IMR-90 (cell line): ENCODE measurements around the gene SLC9A9. TPM values are rescaled to one million over a fixed set of nuclear protein-coding genes. Genes with fewer than 3 reads are reported as not detected.

ENCODE experiments used
- ATAC-seq: fragments of 200-7000 bp; cut with Tn5 transposase; 2 replicates; pipeline ENCODE4 v1.9.1; 2020; ENCODE audit warnings: low read depth, mild to moderate bottlenecking, moderate library complexity
- BruUV-seq: library from RNA; stranded (reverse); fragments of 400-500 nt; replicated peaks from 2 replicates; lab custom pipeline; 2021; lab: Mats Ljungman, UMichigan
- CTCF ChIA-PET: fragments of 300-600 bp; formaldehyde crosslinking; extraction: SDS; loops from one replicate; lab custom pipeline; 2021; ENCODE audit warnings: antibody characterized with exemption; lab: Yijun Ruan, JAX
- POLR2A ChIA-PET: fragments of 300-600 bp; sonication (Branson Sonifier 250); formaldehyde crosslinking; loops from one replicate; lab custom pipeline; 2022; ENCODE audit warnings: antibody characterized with exemption; ENCODE audit not compliant: unreplicated experiment; lab: Charles Lee
- DNase-seq: peaks from one replicate; pipeline ENCODE4 v3.0.0; 2013
- H2AFZ ChIP-seq: replicated peaks from 2 replicates; pipeline ENCODE3; 2013; ENCODE audit warnings: low read length, mild to moderate bottlenecking; ENCODE audit not compliant: poor library complexity
- H2AK5ac ChIP-seq: 2 replicates; pipeline ENCODE4 v1.6.1; 2013; ENCODE audit warnings: low read depth, low read length, inconsistent platforms
- H2AK9ac ChIP-seq: replicated peaks from 2 replicates; pipeline ENCODE3; 2013; ENCODE audit warnings: mild to moderate bottlenecking, low read depth, low read length, moderate library complexity; ENCODE audit not compliant: poor library complexity
- H2BK120ac ChIP-seq: 2 replicates; pipeline ENCODE4 v1.6.1; 2013; ENCODE audit warnings: low read depth, low read length, inconsistent platforms
- H2BK15ac ChIP-seq: 3 replicates; pipeline ENCODE4 v1.6.1; 2013; ENCODE audit warnings: low read depth, low read length, inconsistent platforms
- H2BK20ac ChIP-seq: 2 replicates; pipeline ENCODE4 v1.6.1; 2013; ENCODE audit warnings: low read depth, mild to moderate bottlenecking, inconsistent platforms, low read length, moderate library complexity
- H2BK5ac ChIP-seq: 2 replicates; pipeline ENCODE4 v1.6.1; 2013; ENCODE audit warnings: mild to moderate bottlenecking, low read depth, low read length, inconsistent platforms; ENCODE audit not compliant: poor library complexity, severe bottlenecking
- H3K14ac ChIP-seq: replicated peaks from 2 replicates; pipeline ENCODE4 v1.6.1; 2013; ENCODE audit warnings: low read depth, low read length, inconsistent platforms
- H3K18ac ChIP-seq: 2 replicates; pipeline ENCODE4 v1.6.1; 2013; ENCODE audit warnings: low read depth, low read length, control low read depth
- H3K23ac ChIP-seq: 2 replicates; pipeline ENCODE4 v1.6.1; 2013; ENCODE audit warnings: low read depth, low read length, inconsistent platforms
- H3K27ac ChIP-seq: 2 replicates; pipeline ENCODE4 v1.5.1; 2013; ENCODE audit warnings: mild to moderate bottlenecking, control low read depth, low read length; ENCODE audit not compliant: insufficient read depth
- H3K27me3 ChIP-seq: 2 replicates; pipeline ENCODE4 v1.6.1; 2013; ENCODE audit warnings: low read length; ENCODE audit not compliant: control insufficient read depth, insufficient read depth
- H3K36me3 ChIP-seq: 2 replicates; pipeline ENCODE4 v1.6.1; 2013; ENCODE audit warnings: low read length, mixed read lengths; ENCODE audit not compliant: control insufficient read depth, insufficient read depth
- H3K4ac ChIP-seq: 2 replicates; pipeline ENCODE4 v1.6.1; 2013; ENCODE audit warnings: low read depth, low read length, inconsistent platforms
- H3K4me1 ChIP-seq: 2 replicates; pipeline ENCODE4 v1.6.1; 2013; ENCODE audit warnings: low read length, mixed read lengths; ENCODE audit not compliant: control insufficient read depth, insufficient read depth
- H3K4me2 ChIP-seq: 2 replicates; pipeline ENCODE4 v1.6.1; 2013; ENCODE audit warnings: low read depth, mild to moderate bottlenecking, control low read depth, low read length, moderate library complexity
- H3K4me3 ChIP-seq: 2 replicates; pipeline ENCODE4 v1.5.1; 2013; ENCODE audit warnings: low read depth, mild to moderate bottlenecking, control low read depth, low read length, moderate library complexity; ENCODE audit not compliant: insufficient read depth
- H3K56ac ChIP-seq: 2 replicates; pipeline ENCODE4 v1.6.1; 2013; ENCODE audit warnings: low read length, inconsistent platforms; ENCODE audit not compliant: insufficient read depth; ENCODE audit errors: extremely low read depth
- H3K79me1 ChIP-seq, 2 experiments: 2 replicates each; pipeline ENCODE4 v1.6.1; 2013; ENCODE audit warnings: low read length in 2 of 2, inconsistent platforms in 1 of 2, low read depth in 1 of 2
- H3K9ac ChIP-seq: 2 replicates; pipeline ENCODE4 v1.6.1; 2013; ENCODE audit warnings: low read depth, low read length, control low read depth
- H3K9me1 ChIP-seq: 2 replicates; pipeline ENCODE4 v1.6.1; 2013; ENCODE audit warnings: low read length, inconsistent platforms; ENCODE audit not compliant: insufficient read depth
- H3K9me3 ChIP-seq: 2 replicates; pipeline ENCODE4 v1.6.1; 2013; ENCODE audit warnings: low read length; ENCODE audit not compliant: control insufficient read depth, insufficient read depth
- H4K20me1 ChIP-seq: 2 replicates; pipeline ENCODE4 v1.6.1; 2013; ENCODE audit warnings: low read length, inconsistent platforms; ENCODE audit not compliant: insufficient read depth
- H4K5ac ChIP-seq: 2 replicates; pipeline ENCODE4 v1.6.1; 2013; ENCODE audit warnings: mild to moderate bottlenecking, low read depth, low read length, control low read depth
- H4K8ac ChIP-seq, 2 experiments: 2 replicates each; pipeline ENCODE4 v1.6.1; 2013; ENCODE audit warnings: low read depth in 2 of 2, low read length in 2 of 2, control low read depth in 1 of 2, inconsistent platforms in 1 of 2
- H4K91ac ChIP-seq: 2 replicates; pipeline ENCODE4 v1.6.1; 2013; ENCODE audit warnings: low read depth, low read length, inconsistent platforms; ENCODE audit not compliant: insufficient read depth
- BHLHE40 ChIP-seq: fragments of 150-350 bp; IDR thresholded peaks from 2 replicates; pipeline ENCODE4 v1.6.1; 2016; ENCODE audit warnings: mild to moderate bottlenecking, low read depth, low read length
- ELK1 ChIP-seq: fragments of 150-350 bp; IDR thresholded peaks from 2 replicates; pipeline ENCODE4 v1.6.1; 2016; ENCODE audit warnings: low read depth, mild to moderate bottlenecking, low read length, moderate library complexity, borderline replicate concordance
- MAFK ChIP-seq: IDR thresholded peaks from 2 replicates; pipeline ENCODE4 v1.6.1; 2012; ENCODE audit warnings: low read depth, low read length, improper control_type of control experiment
- RFX5 ChIP-seq: IDR thresholded peaks from 2 replicates; pipeline ENCODE4 v1.8.0; 2012; ENCODE audit warnings: low read depth, mild to moderate bottlenecking, low read length, moderate library complexity
- WGBS, 2 experiments: methylation state at CpG; one replicate each; pipeline versions ENCODE4 v1.1.5 to v1.1.7; 2013; ENCODE audit warnings: missing lambda C conversion rate in 2 of 2; ENCODE audit not compliant: insufficient read length in 1 of 2; ENCODE audit errors: extremely low coverage in 2 of 2; 5-methylcytosine and 5-hydroxymethylcytosine counted together
- dilution Hi-C: fragments of 300-500 bp; cut with HindIII; formaldehyde crosslinking; loops from one replicate; pipeline ENCODE4 v1.14.3; 2018; ENCODE audit warnings: low sequenced_read_pairs; ENCODE audit not compliant: unreplicated experiment
- in situ Hi-C: fragments of 300-500 bp; cut with MboI; formaldehyde crosslinking; loops from 3 replicates; pipeline ENCODE4 v1.14.3; 2019; ENCODE audit warnings: low sequenced_read_pairs, inconsistent platforms, mixed read lengths
- intact Hi-C: fragments of 100-400 bp; cut with micrococcal nuclease; formaldehyde crosslinking; loops from 2 replicates; pipeline ENCODE4 v1.10.0; 2022
- polyA plus RNA-seq, 3 experiments: library from polyadenylated mRNA; depleted of rRNA; stranded (reverse); fragments of >200 nt; gene quantifications; 2 replicates each; pipeline ENCODE4 v1.2.3, GENCODE V29; 2012; ENCODE audit warnings: low replicate concordance in 1 of 3
- total RNA-seq: library from RNA; depleted of rRNA; stranded (reverse); fragments of >200 nt; gene quantifications from 2 replicates; pipeline ENCODE4 v1.2.3, GENCODE V29; 2012

Gene SLC9A9
- total and polyA plus RNA-seq, 2 of the 4 experiments (the other 2 are of a cell fraction), result 1.4 to 2.3 TPM

- TF ChIP-seq BHLHE40 (no peak), RFX5 (no peak), MAFK (no peak), ELK1 (no peak)
- no peak overlapping the region for H3K56ac ChIP-seq
- no peak overlapping the region for H4K8ac ChIP-seq
- no peak overlapping the region for H3K9ac ChIP-seq
- ATAC-seq (no peak), DNase-seq (no peak)
- no peak overlapping the region for H2BK15ac ChIP-seq
- no peaks in the 10 kb centered on the region for H3K4me1 ChIP-seq
- in situ Hi-C loops (no loop called here), dilution Hi-C loops (no loop called here), intact Hi-C loops (no loop called here)
- no peak overlapping the region for H3K14ac ChIP-seq
- H3K4me2 ChIP-seq, result no peak overlapping the region
- no peak overlapping the region for H2AFZ ChIP-seq
- H2BK120ac ChIP-seq, result no peak overlapping the region
- H2BK5ac ChIP-seq, result no peak overlapping the region
- no peak overlapping the region for H2BK20ac ChIP-seq
- no peaks in the 10 kb centered on the region for H3K79me1 ChIP-seq
- no peak overlapping the region for H3K18ac ChIP-seq
- H4K91ac ChIP-seq, result no peak overlapping the region
- no peak overlapping the region for H3K4me3 ChIP-seq
- no CpG with 5 or more reads among the region's 3 CpGs for WGBS, 2 experiments
- BruUV-seq, result no TSS peak
- no peak overlapping the region for H3K27ac ChIP-seq
- H2AK9ac ChIP-seq, result no peak overlapping the region
- POLR2A ChIA-PET, result no interaction called here
- H3K4ac ChIP-seq, result no peak overlapping the region
- no peak overlapping the region for H2AK5ac ChIP-seq
- 0 out of 2 replicates have a peak, but pooled peaks cover 3% of the 10 kb centered on the region for H3K9me3 ChIP-seq
- no peak overlapping the region for H4K5ac ChIP-seq
- H3K27me3 ChIP-seq, result no peaks in the 10 kb centered on the region
- CTCF ChIA-PET, result no interaction called here
- H3K36me3 ChIP-seq, result no peaks in the 10 kb centered on the region
- no peaks in the 10 kb centered on the region for H3K9me1 ChIP-seq
- H4K20me1 ChIP-seq, result no peaks in the 10 kb centered on the region
- no peak overlapping the region for H3K23ac ChIP-seq
Observed at GRCh38 chr3:143559296-143559695, 289.0 kb downstream of the SLC9A9 start.
